ENCODE measurements around the gene S100A11.

DNA sequence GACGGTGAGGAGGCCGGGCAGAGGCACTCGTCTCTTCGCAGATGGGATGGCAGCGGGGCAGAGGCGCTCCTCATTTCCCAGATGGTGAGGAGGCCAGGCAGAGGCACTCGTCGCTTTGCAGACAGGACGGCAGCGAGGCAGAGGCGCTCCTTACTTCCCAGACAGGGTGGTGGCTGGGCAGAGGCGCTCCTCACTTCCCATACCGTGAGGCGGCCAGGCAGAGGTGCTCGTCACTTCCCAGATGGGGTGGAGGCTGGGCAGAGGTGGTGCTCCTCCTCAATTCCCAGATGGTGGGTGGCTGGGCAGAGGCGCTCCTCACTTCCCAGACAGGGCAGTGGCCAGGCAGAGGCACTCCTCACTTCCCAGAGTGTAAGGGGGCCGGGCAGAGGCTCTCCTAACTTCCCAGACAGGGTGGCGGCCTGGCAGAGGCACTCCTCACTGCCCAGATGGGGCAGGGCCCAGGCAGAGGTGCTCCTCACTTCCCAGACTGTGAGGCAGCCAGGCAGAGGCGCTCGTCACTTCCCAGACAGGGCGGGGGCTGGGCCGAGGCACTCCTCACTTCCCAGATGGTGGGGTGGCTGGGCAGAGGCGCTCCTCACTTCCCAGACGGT is 42.1 kb upstream of the S100A11 start:
- TF ChIP-seq, protein P1, sequence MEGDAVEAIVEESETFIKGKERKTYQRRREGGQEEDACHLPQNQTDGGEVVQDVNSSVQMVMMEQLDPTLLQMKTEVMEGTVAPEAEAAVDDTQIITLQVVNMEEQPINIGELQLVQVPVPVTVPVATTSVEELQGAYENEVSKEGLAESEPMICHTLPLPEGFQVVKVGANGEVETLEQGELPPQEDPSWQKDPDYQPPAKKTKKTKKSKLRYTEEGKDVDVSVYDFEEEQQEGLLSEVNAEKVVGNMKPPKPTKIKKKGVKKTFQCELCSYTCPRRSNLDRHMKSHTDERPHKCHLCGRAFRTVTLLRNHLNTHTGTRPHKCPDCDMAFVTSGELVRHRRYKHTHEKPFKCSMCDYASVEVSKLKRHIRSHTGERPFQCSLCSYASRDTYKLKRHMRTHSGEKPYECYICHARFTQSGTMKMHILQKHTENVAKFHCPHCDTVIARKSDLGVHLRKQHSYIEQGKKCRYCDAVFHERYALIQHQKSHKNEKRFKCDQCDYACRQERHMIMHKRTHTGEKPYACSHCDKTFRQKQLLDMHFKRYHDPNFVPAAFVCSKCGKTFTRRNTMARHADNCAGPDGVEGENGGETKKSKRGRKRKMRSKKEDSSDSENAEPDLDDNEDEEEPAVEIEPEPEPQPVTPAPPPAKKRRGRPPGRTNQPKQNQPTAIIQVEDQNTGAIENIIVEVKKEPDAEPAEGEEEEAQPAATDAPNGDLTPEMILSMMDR (IDR thresholded peaks at IDR 0.05) = no peak
- no peak for TF ChIP-seq POLR2A (IDR thresholded peaks at IDR 0.05)
